GM13977 (cell line): Measurements from ENCODE around the gene PDGFA.

Experiments used
- DNase-seq: peaks from one replicate; pipeline ENCODE4 v3.0.0; 2012; ENCODE audit warnings: low spot score
- CTCF ChIP-seq: IDR thresholded peaks from 2 replicates; pipeline ENCODE4 v1.5.1; 2012; ENCODE audit warnings: mild to moderate bottlenecking, control low read depth; ENCODE audit not compliant: insufficient read depth; ENCODE audit errors: extremely low read depth, missing control alignments
- in situ Hi-C: fragments of 300-500 bp; cut with MboI; formaldehyde crosslinking; loops from one replicate; pipeline ENCODE4 v1.12.0; 2022; ENCODE audit warnings: low sequenced_read_pairs, low pct_unique_long_range_greater_than_20kb, mixed read lengths, inconsistent platforms; ENCODE audit not compliant: unreplicated experiment

The PDGFA gene

GRCh38 chr7:497946-498655 is 21.5 kb downstream of the PDGFA start:
- TF ChIP-seq CTCF = no peak
- DNase-seq = no peak
- in situ Hi-C loops = no loop called here

DNA sequence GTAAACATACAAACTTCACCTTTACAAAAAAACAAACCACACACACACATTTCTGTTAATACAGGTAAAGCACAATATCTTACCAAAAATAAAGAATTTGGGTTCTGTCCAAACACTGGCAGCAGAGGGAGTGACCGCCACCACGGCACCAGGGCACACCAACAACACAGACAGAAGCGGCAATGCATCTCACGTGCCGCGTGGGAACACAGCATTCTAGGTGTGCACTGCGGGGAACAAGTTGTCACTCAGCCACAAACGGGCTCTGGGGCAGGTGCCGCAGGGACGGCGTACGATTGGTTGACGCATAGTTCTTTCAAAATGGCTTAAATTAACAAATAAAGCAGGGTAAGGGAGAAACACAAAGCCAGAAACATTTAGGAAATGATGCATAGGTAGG is 22.3 kb downstream of the PDGFA start:
- DNase-seq = no peak
- no peak for TF ChIP-seq CTCF
- in situ Hi-C loops = no loop called here

DNA sequence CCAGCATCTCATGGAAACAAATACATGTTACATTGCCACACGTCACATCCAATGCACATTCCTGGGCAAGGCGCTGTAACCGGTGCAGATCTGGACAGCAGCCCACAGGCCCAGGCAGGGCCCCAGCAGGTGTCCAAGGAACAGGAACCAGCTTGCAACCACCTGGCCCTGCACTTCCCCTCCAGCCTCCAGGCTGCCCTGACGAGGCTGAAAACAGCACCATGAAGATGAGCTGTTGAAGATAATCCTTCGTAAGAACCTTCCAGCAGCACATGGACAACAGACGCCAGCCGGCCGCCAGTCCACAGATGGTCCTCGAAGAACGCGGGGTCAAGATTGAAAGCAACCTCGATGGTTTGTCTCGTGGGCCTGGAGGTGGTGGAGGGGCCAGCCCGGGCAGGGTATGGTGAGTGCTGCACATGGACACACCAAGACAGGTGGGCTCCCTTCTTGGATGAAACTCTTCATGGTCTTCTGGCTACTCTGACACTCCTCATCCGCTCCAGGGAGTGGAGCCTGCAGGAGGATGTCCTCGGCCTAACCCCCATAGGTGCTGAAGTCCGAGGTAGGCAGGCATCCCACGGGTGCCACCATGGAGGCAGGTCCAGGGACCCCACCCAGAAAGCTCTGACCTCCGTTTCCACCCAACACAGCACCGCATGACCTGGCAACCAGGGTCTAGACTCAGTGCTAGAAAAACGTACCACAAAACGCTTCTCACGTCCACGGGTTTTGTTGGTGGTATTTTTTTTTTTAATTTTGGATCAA is 22.9 kb downstream of the PDGFA start:
- no peak for DNase-seq
- TF ChIP-seq CTCF = no peak
- in situ Hi-C loops = no loop called here

- no peak for DNase-seq
- in situ Hi-C loops = no loop called here
- no peak for TF ChIP-seq CTCF
Measured at GRCh38 chr7:495761-496321, 23.8 kb downstream of the PDGFA start.

GRCh38 chr7:495326-495725 is 24.3 kb downstream of the PDGFA start:
- no peak for TF ChIP-seq CTCF
- no peak for DNase-seq
- in situ Hi-C loops = no loop called here

- DNase-seq = no peak
- in situ Hi-C loops = no loop called here
- TF ChIP-seq CTCF = no peak
Measured at GRCh38 chr7:494906-495305, 24.7 kb downstream of the PDGFA start.
